Breast epithelium (tissue), 3 donors: ENCODE results near the gene BMAL2.

Experiments
- POLR2A ChIP-seq: fragments of 450-650 bp; IDR thresholded peaks from one replicate; pipeline ENCODE4 v1.6.1; 2016; ENCODE audit warnings: antibody characterized with exemption, mild to moderate bottlenecking, moderate library complexity
- POLR2AphosphoS5 ChIP-seq, 3 donors: sonication (generic); formaldehyde crosslinking; IDR thresholded peaks; one replicate each; pipeline ENCODE4 v1.6.1; 2017; ENCODE audit warnings: antibody characterized with exemption in 3 of 3
- TF ChIP-seq, protein P1 (sequence below), 3 donors: fragments of 450-650 bp; IDR thresholded peaks; one replicate each; pipeline ENCODE4 v1.5.1; 2016 to 2017; ENCODE audit warnings: antibody characterized with exemption in 3 of 3, mild to moderate bottlenecking in 3 of 3, moderate library complexity in 3 of 3

DNA sequence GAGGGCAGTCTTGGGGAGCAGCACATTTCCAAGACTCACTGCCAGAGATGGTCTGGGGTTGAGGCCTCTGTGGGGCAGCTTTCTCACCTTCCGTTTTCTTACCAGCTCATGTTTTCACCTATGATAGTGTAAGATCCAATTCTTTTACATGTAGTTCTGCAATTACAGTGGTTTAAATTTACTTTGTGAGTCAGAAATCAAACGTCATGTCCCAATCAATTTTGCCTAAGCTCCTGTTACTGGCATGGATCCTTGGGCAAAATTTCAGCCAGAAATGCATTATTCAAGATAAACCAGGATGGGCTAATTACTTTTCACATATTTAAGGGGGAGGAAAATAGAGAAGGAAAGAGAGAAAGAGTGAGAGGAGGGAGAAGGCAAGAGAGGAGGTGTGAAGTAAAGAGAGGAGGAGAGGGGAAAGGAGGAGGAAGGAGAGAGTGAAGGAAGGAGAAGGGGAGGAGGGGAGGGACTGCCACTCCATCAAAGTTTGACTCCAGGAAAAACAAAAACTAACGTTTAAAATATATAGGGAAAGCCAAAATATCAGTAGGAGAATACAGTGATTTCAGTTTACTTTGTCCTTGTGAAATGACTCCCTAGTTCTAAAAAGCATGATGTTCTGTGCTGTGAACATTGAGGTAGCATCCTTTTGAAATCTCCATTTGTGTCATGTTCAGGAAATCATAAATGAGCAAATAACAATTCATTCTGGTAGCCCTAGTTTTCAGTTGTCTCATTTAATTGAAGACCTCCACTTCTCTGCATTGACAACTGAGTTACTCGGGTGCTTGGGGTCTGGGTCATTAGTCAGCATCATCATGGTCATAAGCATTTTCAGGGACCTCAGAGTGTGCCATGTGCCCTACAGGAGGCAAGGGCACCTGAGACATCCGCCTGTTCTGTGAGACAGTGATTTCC lies 3.0 kb downstream of the BMAL2 start:
- TF ChIP-seq POLR2A = no peak
- TF ChIP-seq, protein P1, sequence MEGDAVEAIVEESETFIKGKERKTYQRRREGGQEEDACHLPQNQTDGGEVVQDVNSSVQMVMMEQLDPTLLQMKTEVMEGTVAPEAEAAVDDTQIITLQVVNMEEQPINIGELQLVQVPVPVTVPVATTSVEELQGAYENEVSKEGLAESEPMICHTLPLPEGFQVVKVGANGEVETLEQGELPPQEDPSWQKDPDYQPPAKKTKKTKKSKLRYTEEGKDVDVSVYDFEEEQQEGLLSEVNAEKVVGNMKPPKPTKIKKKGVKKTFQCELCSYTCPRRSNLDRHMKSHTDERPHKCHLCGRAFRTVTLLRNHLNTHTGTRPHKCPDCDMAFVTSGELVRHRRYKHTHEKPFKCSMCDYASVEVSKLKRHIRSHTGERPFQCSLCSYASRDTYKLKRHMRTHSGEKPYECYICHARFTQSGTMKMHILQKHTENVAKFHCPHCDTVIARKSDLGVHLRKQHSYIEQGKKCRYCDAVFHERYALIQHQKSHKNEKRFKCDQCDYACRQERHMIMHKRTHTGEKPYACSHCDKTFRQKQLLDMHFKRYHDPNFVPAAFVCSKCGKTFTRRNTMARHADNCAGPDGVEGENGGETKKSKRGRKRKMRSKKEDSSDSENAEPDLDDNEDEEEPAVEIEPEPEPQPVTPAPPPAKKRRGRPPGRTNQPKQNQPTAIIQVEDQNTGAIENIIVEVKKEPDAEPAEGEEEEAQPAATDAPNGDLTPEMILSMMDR (IDR thresholded peaks at IDR 0.05) = no peak
- TF ChIP-seq POLR2AphosphoS5 (IDR thresholded peaks at IDR 0.05) = no peak
